K562 (cell line): ENCODE results near the gene TRAPPC4. TPM values are rescaled to one million over a fixed set of nuclear protein-coding genes. Genes with fewer than 3 reads are reported as not detected.

Experiments
- BHLHE40 ChIP-seq: IDR thresholded peaks from 2 replicates; pipeline ENCODE4 v1.6.1; 2011; ENCODE audit warnings: low read length, improper control_type of control experiment
- FOXK1 ChIP-seq: sonication (generic); formaldehyde crosslinking; IDR thresholded peaks from 2 replicates; pipeline ENCODE4 v1.8.0; 2022; ENCODE audit warnings: missing genetic modification reagents, mild to moderate bottlenecking, borderline replicate concordance
- ILF3 ChIP-seq: fragments of 450-650 bp; IDR thresholded peaks from 2 replicates; pipeline ENCODE4 v1.6.1; 2018; ENCODE audit warnings: antibody characterized with exemption, mild to moderate bottlenecking, moderate library complexity, borderline replicate concordance
- MAZ ChIP-seq, 2 experiments: fragments of 450-650 bp in 1 of 2; sonication (generic) in 1 of 2; formaldehyde crosslinking; IDR thresholded peaks in 1 of 2; conservative IDR thresholded peaks in 1 of 2; 2 replicates each; pipeline versions ENCODE4 v1.4.0 to v1.5.0; 2020; ENCODE audit warnings: mild to moderate bottlenecking in 1 of 2, missing genetic modification reagents in 1 of 2
- NUFIP1 ChIP-seq: fragments of 450-650 bp; IDR thresholded peaks from 2 replicates; pipeline ENCODE4 v1.6.1; 2018; ENCODE audit not compliant: partially characterized antibody
- PHB ChIP-seq: fragments of 250-450 bp; sonication (Bioruptor Pico); IDR thresholded peaks from 2 replicates; pipeline ENCODE4 v1.5.0; 2021
- PRMT5 ChIP-seq: sonication (generic); formaldehyde crosslinking; IDR thresholded peaks from 2 replicates; pipeline ENCODE4 v1.5.0; 2020; ENCODE audit warnings: missing genetic modification reagents
- RBM15 ChIP-seq: fragments of 200-400 bp; formaldehyde crosslinking; IDR thresholded peaks from 2 replicates; pipeline ENCODE4 v1.6.1; 2018; ENCODE audit warnings: mild to moderate bottlenecking, low read length, moderate library complexity; ENCODE audit not compliant: insufficient read depth
- RCOR1 ChIP-seq, 2 experiments: IDR thresholded peaks; 2 replicates each; pipeline ENCODE4 v1.6.1; 2012; ENCODE audit warnings: low read depth in 2 of 2, low read length in 2 of 2, borderline replicate concordance in 1 of 2, improper control_type of control experiment in 1 of 2
- SAFB2 ChIP-seq: fragments of 200-400 bp; formaldehyde crosslinking; IDR thresholded peaks from 2 replicates; pipeline ENCODE4 v1.6.1; 2018; ENCODE audit warnings: borderline replicate concordance, low read length, low read depth, moderate library complexity; ENCODE audit not compliant: severe bottlenecking
- SPI1 ChIP-seq: IDR thresholded peaks from 2 replicates; pipeline ENCODE4 v1.6.1; 2011; ENCODE audit warnings: low read depth, low read length, control low read depth, borderline replicate concordance
- polyA plus RNA-seq, 8 experiments: library from polyadenylated mRNA; depleted of rRNA in 4 of 8; stranded (reverse) in 5 of 8; unstranded in 3 of 8; fragments of >200 nt; fragmentation: Nextera tagmentation in 2 of 8; fragmentation: Illumina TruSeq in 1 of 8; extraction: Ambion mirVana in 2 of 8; extraction: Trizol in 1 of 8; gene quantifications; 2 replicates each; pipeline versions ENCODE4 v1.2.1 to v1.2.3, GENCODE V29; 2011 to 2014; ENCODE audit warnings: inconsistent platforms in 1 of 8, missing spikeins in 1 of 8
- total RNA-seq, 7 experiments: library from RNA; depleted of rRNA in 6 of 7; stranded (reverse); fragments of >200 nt in 6 of 7; fragmentation: Illumina TruSeq in 2 of 7; extraction: Trizol in 2 of 7; gene quantifications; 2 replicates each; pipeline versions ENCODE4 v1.2.1 to v1.2.3, GENCODE V29; 2011 to 2021; ENCODE audit warnings: low replicate concordance in 1 of 7
- TF ChIP-seq, protein P1 (sequence below): sonication (generic); formaldehyde crosslinking; IDR thresholded peaks from 2 replicates; pipeline ENCODE4 v1.8.0; 2022; ENCODE audit warnings: mild to moderate bottlenecking, missing genetic modification reagents, borderline replicate concordance
- TF ChIP-seq, protein P2 (sequence below): sonication (generic); formaldehyde crosslinking; IDR thresholded peaks from 2 replicates; pipeline ENCODE4 v1.8.0; 2023; ENCODE audit warnings: missing genetic modification reagents, mild to moderate bottlenecking, borderline replicate concordance
- TF ChIP-seq, protein P3 (sequence below), 2 experiments: fragments of 450-650 bp; conservative IDR thresholded peaks; 2 replicates each; pipeline ENCODE4 v1.6.1; 2017; ENCODE audit warnings: mild to moderate bottlenecking in 2 of 2, moderate library complexity in 2 of 2
- TF ChIP-seq, protein P4 (sequence below): fragments of 200-800 bp; sonication (Bioruptor generic); IDR thresholded peaks from 2 replicates; pipeline ENCODE4 v1.6.1; 2017; ENCODE audit warnings: missing genetic modification characterization, missing compliant biosample characterization

Gene TRAPPC4
- total and polyA plus RNA-seq, 9 of the 15 experiments (the other 6 are each of a cell fraction or from before 2014, with no cell fraction given) = 121 to 524 (median 142) TPM

DNA sequence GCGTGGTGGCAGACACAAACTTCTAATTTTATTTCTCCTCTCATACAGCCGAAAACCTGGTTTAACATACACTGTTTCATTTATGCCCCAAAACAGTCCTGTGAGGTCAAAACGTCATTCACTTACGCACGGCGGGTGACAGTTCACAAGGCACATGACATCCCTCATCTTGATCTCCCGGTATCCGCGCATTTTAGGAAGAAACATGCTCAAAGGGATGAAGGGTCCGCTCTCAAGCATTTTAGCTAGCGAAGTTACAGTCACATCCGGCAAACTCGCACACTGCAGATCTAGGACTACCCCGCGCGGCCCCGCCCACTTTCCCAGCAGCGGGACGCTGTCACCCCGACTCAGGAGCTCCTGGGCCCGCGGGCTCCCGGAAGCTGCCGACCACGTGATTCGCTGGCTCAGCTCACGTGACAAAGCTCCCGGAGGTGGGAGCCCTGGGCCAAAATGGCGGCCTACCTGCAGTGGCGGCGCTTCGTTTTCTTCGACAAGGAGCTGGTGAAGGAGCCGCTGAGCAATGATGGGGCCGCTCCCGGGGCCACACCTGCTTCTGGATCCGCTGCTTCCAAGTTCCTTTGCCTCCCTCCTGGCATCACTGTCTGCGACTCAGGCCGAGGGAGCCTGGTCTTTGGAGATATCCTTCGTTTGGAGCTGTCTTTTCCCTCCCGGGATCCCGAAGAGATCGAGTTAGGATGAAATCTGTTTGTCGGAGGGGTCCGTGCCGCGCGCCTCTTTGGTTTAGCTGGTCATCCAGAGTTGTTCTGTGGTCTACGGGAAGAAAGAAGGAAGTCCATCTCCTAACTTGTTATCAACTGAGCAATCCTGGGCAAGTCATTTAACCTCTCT is 49.0 kb downstream of the TRAPPC4 start, which contains the start of gene VPS11 (continued):
- TF ChIP-seq, protein P1, sequence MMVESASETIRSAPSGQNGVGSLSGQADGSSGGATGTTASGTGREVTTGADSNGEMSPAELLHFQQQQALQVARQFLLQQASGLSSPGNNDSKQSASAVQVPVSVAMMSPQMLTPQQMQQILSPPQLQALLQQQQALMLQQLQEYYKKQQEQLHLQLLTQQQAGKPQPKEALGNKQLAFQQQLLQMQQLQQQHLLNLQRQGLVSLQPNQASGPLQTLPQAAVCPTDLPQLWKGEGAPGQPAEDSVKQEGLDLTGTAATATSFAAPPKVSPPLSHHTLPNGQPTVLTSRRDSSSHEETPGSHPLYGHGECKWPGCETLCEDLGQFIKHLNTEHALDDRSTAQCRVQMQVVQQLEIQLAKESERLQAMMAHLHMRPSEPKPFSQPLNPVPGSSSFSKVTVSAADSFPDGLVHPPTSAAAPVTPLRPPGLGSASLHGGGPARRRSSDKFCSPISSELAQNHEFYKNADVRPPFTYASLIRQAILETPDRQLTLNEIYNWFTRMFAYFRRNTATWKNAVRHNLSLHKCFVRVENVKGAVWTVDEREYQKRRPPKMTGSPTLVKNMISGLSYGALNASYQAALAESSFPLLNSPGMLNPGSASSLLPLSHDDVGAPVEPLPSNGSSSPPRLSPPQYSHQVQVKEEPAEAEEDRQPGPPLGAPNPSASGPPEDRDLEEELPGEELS (CRISPR knock-in tag) = 0 out of 2 replicates have a peak, but pooled peaks have one; percentile 43
- TF ChIP-seq PHB (CRISPR knock-in tag) = no peak
- TF ChIP-seq SPI1 = peak; percentile 59; the same call in 1 of the 2 replicates
- peak; percentile 92 for TF ChIP-seq BHLHE40
- TF ChIP-seq ILF3 = no peak
- no peak for TF ChIP-seq RBM15
- TF ChIP-seq SAFB2 = no peak
- TF ChIP-seq MAZ (CRISPR knock-in tag; conservative IDR thresholded peaks at IDR 0.05 in 1 of 2, IDR thresholded peaks at IDR 0.05 in 1 of 2) = peak; percentile 46 to 49; a peak in 3 of 4 replicates
- TF ChIP-seq PRMT5 (CRISPR knock-in tag) = no peak
- TF ChIP-seq FOXK1 (CRISPR knock-in tag) = 0 out of 2 replicates have a peak, but pooled peaks have one; percentile 12
- TF ChIP-seq, protein P2, sequence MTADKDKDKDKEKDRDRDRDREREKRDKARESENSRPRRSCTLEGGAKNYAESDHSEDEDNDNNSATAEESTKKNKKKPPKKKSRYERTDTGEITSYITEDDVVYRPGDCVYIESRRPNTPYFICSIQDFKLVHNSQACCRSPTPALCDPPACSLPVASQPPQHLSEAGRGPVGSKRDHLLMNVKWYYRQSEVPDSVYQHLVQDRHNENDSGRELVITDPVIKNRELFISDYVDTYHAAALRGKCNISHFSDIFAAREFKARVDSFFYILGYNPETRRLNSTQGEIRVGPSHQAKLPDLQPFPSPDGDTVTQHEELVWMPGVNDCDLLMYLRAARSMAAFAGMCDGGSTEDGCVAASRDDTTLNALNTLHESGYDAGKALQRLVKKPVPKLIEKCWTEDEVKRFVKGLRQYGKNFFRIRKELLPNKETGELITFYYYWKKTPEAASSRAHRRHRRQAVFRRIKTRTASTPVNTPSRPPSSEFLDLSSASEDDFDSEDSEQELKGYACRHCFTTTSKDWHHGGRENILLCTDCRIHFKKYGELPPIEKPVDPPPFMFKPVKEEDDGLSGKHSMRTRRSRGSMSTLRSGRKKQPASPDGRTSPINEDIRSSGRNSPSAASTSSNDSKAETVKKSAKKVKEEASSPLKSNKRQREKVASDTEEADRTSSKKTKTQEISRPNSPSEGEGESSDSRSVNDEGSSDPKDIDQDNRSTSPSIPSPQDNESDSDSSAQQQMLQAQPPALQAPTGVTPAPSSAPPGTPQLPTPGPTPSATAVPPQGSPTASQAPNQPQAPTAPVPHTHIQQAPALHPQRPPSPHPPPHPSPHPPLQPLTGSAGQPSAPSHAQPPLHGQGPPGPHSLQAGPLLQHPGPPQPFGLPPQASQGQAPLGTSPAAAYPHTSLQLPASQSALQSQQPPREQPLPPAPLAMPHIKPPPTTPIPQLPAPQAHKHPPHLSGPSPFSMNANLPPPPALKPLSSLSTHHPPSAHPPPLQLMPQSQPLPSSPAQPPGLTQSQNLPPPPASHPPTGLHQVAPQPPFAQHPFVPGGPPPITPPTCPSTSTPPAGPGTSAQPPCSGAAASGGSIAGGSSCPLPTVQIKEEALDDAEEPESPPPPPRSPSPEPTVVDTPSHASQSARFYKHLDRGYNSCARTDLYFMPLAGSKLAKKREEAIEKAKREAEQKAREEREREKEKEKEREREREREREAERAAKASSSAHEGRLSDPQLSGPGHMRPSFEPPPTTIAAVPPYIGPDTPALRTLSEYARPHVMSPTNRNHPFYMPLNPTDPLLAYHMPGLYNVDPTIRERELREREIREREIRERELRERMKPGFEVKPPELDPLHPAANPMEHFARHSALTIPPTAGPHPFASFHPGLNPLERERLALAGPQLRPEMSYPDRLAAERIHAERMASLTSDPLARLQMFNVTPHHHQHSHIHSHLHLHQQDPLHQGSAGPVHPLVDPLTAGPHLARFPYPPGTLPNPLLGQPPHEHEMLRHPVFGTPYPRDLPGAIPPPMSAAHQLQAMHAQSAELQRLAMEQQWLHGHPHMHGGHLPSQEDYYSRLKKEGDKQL (CRISPR knock-in tag) = no peak
- peak in 1 of 2 experiments; percentile 64; a peak in 2 of 4 replicates for TF ChIP-seq RCOR1 (IDR thresholded peaks at IDR 0.05; ENCODE audit: borderline replicate concordance in 1 of 2, low read depth in 2 of 2, low read length in 2 of 2)
- TF ChIP-seq, protein P3, sequence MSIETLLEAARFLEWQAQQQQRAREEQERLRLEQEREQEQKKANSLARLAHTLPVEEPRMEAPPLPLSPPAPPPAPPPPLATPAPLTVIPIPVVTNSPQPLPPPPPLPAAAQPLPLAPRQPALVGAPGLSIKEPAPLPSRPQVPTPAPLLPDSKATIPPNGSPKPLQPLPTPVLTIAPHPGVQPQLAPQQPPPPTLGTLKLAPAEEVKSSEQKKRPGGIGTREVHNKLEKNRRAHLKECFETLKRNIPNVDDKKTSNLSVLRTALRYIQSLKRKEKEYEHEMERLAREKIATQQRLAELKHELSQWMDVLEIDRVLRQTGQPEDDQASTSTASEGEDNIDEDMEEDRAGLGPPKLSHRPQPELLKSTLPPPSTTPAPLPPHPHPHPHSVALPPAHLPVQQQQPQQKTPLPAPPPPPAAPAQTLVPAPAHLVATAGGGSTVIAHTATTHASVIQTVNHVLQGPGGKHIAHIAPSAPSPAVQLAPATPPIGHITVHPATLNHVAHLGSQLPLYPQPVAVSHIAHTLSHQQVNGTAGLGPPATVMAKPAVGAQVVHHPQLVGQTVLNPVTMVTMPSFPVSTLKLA (conservative IDR thresholded peaks at IDR 0.05) = peak; percentile 95 to 98
- no peak for TF ChIP-seq NUFIP1
- TF ChIP-seq, protein P4, sequence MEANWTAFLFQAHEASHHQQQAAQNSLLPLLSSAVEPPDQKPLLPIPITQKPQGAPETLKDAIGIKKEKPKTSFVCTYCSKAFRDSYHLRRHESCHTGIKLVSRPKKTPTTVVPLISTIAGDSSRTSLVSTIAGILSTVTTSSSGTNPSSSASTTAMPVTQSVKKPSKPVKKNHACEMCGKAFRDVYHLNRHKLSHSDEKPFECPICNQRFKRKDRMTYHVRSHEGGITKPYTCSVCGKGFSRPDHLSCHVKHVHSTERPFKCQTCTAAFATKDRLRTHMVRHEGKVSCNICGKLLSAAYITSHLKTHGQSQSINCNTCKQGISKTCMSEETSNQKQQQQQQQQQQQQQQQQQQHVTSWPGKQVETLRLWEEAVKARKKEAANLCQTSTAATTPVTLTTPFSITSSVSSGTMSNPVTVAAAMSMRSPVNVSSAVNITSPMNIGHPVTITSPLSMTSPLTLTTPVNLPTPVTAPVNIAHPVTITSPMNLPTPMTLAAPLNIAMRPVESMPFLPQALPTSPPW (CRISPR knock-in tag) = peak; percentile 72
